WERI-Rb-1 (cell line): ENCODE measurements around the gene PIK3C2G.

ENCODE experiments used
- DNase-seq: peaks from one replicate; pipeline ENCODE4 v3.0.0-alpha.2; 2020
- H3K27ac ChIP-seq: fragments of 250-450 bp; sonication (Bioruptor Pico); 2 replicates; pipeline ENCODE4 v1.5.1; 2020; ENCODE audit warnings: mild to moderate bottlenecking, moderate library complexity
- H3K27me3 ChIP-seq: fragments of 250-450 bp; sonication (Bioruptor Pico); 2 replicates; pipeline ENCODE4 v1.5.1; 2021; ENCODE audit warnings: mild to moderate bottlenecking, low read depth, moderate library complexity; ENCODE audit not compliant: insufficient read depth, severe bottlenecking
- H3K36me3 ChIP-seq: fragments of 250-450 bp; sonication (Bioruptor Pico); 2 replicates; pipeline ENCODE4 v1.5.1; 2020; ENCODE audit warnings: mild to moderate bottlenecking, moderate library complexity
- H3K4me3 ChIP-seq: 2 replicates; pipeline ENCODE4 v1.5.1; 2011; ENCODE audit warnings: low read depth, mild to moderate bottlenecking, control low read depth, low read length
- H3K9me3 ChIP-seq: fragments of 250-450 bp; sonication (Bioruptor Pico); 2 replicates; pipeline ENCODE4 v1.5.1; 2021; ENCODE audit warnings: mild to moderate bottlenecking, moderate library complexity; ENCODE audit not compliant: severe bottlenecking
- CTCF ChIP-seq: IDR thresholded peaks from 2 replicates; pipeline ENCODE4 v1.5.1; 2011; ENCODE audit warnings: low read depth, mild to moderate bottlenecking, control low read depth, inconsistent platforms, low read length

The PIK3C2G gene

DNA sequence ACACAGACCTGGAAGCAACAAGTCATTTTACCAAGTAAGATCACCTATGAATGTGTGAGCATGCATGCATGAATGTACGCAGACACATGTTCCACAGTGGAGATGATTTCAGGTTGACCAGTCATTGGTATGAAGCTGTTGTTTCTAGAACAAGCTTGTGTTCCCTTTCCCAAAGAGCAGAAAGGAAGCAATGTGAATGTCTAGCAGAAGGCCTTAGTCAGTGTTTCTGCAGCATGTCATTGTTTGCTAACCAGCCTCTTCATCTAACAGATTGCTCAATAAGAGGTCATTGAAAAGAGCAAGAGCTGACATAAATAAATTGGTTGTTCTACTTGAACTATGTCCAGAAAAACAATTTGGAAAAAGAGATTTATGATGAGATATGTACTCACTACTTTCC is 285.1 kb downstream of the PIK3C2G start:
- H3K36me3 ChIP-seq = no peaks in the 10 kb centered on the region
- no peak for TF ChIP-seq CTCF
- H3K9me3 ChIP-seq = no peaks in the 10 kb centered on the region
- no peak for DNase-seq
- no peaks in the 10 kb centered on the region for H3K27me3 ChIP-seq
- H3K4me3 ChIP-seq = no peak overlapping the region
- H3K27ac ChIP-seq = no peak overlapping the region

DNA sequence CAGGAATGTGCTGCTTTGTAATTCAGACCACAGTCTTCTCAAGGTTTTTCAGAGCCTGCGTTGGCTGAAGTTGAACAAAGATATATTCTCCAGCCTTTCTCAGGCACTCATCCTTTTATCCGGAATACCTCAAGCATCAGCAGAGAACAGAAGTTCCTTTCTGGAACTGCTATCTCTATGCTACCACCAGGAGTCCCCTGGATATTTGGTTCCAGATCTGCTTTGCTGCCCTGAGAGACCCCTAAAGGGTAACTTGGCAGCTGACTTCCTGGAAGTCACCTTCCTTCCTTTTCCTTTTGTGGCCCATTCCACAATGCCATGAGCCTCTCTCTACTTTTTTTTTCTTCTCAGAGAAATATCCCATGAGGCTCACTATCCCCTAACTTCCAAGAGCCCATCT is 288.3 kb downstream of the PIK3C2G start:
- peak; percentile 15; the same call in 1 of the 2 replicates for TF ChIP-seq CTCF
- Histone ChIP-seq H3K27ac (no peak overlapping the region), H3K9me3 (no peaks in the 10 kb centered on the region), H3K36me3 (no peaks in the 10 kb centered on the region), H3K4me3 (no peak overlapping the region), H3K27me3 (no peaks in the 10 kb centered on the region)
- no peak for DNase-seq

DNA sequence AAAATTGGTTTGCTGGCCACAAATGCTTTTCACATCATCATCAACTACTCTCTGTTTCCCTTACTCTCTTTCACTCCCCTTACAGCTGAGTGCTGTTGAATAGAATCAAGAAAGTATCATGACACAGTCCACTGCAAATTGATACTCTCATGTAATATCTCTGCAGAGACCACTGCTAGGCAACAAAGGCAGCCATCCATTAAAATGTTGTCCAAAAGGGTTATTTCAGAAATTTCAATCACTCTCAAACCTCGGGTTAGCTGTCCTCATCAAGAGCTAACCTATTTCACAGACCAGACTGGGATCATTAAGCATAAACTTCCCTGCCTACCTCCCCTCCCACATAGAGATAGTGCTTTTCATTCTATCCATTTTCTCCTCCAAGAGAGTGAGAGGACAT is 289.8 kb downstream of the PIK3C2G start:
- no peak for DNase-seq
- no peaks in the 10 kb centered on the region for H3K9me3 ChIP-seq
- TF ChIP-seq CTCF = no peak
- no peak overlapping the region for H3K27ac ChIP-seq
- no peak overlapping the region for H3K4me3 ChIP-seq
- no peaks in the 10 kb centered on the region for H3K27me3 ChIP-seq
- H3K36me3 ChIP-seq = no peaks in the 10 kb centered on the region

DNA sequence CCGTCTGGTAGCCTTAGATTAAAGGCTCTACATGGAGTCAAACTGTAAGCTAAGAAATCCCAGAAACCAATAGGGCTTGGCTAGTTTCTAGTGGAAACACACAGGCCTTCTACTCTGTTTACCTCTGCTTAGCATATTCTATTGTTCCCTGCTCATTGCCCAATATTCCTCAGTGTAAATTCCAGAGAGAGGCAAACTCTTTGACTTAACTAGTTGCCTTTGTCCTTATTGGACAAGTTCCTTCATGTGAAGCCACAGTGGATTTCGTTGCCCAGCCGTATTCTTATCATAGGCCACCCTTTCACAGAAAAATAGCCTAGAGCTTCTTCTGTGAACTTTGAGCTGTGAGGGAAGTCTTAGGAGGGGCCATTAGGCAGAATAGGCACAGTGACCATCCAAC is 290.4 kb downstream of the PIK3C2G start:
- no peak for TF ChIP-seq CTCF
- H3K9me3 ChIP-seq = no peaks in the 10 kb centered on the region
- no peaks in the 10 kb centered on the region for H3K27me3 ChIP-seq
- H3K27ac ChIP-seq = no peak overlapping the region
- DNase-seq = no peak
- no peaks in the 10 kb centered on the region for H3K36me3 ChIP-seq
- H3K4me3 ChIP-seq = no peak overlapping the region

GRCh38 chr12:18552829-18553228 is 291.5 kb downstream of the PIK3C2G start:
- no peaks in the 10 kb centered on the region for H3K36me3 ChIP-seq
- H3K9me3 ChIP-seq = no peaks in the 10 kb centered on the region
- no peaks in the 10 kb centered on the region for H3K27me3 ChIP-seq
- no peak overlapping the region for H3K27ac ChIP-seq
- H3K4me3 ChIP-seq = no peak overlapping the region
- TF ChIP-seq CTCF = peak; percentile 35; the same call in 1 of the 2 replicates
- DNase-seq = peak; percentile 23

DNA sequence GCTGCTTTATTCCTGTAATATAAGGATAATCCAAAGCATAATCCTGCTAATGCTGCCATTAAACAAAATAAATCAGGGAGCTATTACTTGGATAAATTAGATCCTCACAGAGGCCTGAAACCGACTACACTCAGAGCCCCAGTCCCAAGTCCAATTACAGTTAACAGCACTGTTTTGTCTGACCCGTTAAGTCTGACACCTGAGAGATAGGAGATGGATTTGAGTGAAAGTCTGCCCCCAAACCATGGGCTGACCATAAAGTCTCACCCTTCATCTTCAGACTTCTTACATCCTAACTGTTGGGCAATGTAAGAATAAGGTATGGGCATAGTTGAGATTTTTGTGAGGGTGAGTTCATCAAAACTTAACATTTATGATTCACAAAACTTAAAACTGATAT is 294.8 kb downstream of the PIK3C2G start:
- peak; percentile 65 for DNase-seq
- H3K36me3 ChIP-seq = no peaks in the 10 kb centered on the region
- H3K4me3 ChIP-seq = no peak overlapping the region
- no peaks in the 10 kb centered on the region for H3K9me3 ChIP-seq
- no peak overlapping the region for H3K27ac ChIP-seq
- no peak for TF ChIP-seq CTCF
- no peaks in the 10 kb centered on the region for H3K27me3 ChIP-seq
